ENCODE measurements around the gene GMCL2.

The GMCL2 gene

GRCh38 chr5:178203670-178204181, 16.6 kb upstream of the GMCL2 start:
- peak overlapping the region; percentile 97 for H3K4me3 ChIP-seq (ENCODE audit: low read depth, low read length)
- no peak for TF ChIP-seq CTCF (IDR thresholded peaks at IDR 0.05; ENCODE audit: low read depth, low read length, missing control alignments)
- DNase-seq, result no peak
- no peak overlapping the region for H3K27ac ChIP-seq
- in situ Hi-C loops (cut with HindIII; ENCODE audit: low pct_ligation_motif_present, low sequenced_read_pairs), result no loop called here
- H3K27me3 ChIP-seq (replicated peaks), result no peaks in the 10 kb centered on the region
- peaks cover 39% of the 10 kb centered on the region for H3K36me3 ChIP-seq (replicated peaks)

- Histone ChIP-seq H3K27me3 (replicated peaks) (no peaks in the 10 kb centered on the region), H3K27ac (no peak overlapping the region), H3K4me3 (ENCODE audit: low read depth, low read length) (no peak overlapping the region), H3K36me3 (replicated peaks) (peaks cover 28% of the 10 kb centered on the region)
- in situ Hi-C loops (cut with HindIII; ENCODE audit: low pct_ligation_motif_present, low sequenced_read_pairs), result no loop called here
- TF ChIP-seq CTCF (IDR thresholded peaks at IDR 0.05; ENCODE audit: low read depth, low read length, missing control alignments), result no peak
- no peak for DNase-seq
Measured at GRCh38 chr5:178202541-178202940, 15.4 kb upstream of the GMCL2 start.

- H3K27ac ChIP-seq, result no peak overlapping the region
- H3K4me3 ChIP-seq (ENCODE audit: low read depth, low read length), result no peak overlapping the region
- in situ Hi-C loops (cut with HindIII; ENCODE audit: low pct_ligation_motif_present, low sequenced_read_pairs), result no loop called here
Measured at GRCh38 chr5:178201927-178202235, 14.7 kb upstream of the GMCL2 start.

GRCh38 chr5:178201221-178201926, 14.2 kb upstream of the GMCL2 start:
- no peak for DNase-seq
- TF ChIP-seq CTCF (IDR thresholded peaks at IDR 0.05; ENCODE audit: low read depth, low read length, missing control alignments), result no peak

More at GRCh38 chr5:178201927-178202235, 14.7 kb upstream of the GMCL2 start:
- no peak for TF ChIP-seq CTCF (IDR thresholded peaks at IDR 0.05; ENCODE audit: low read depth, low read length, missing control alignments)
- H3K36me3 ChIP-seq (replicated peaks), result peaks cover 22% of the 10 kb centered on the region
- no peaks in the 10 kb centered on the region for H3K27me3 ChIP-seq (replicated peaks)
- no peak for DNase-seq

GRCh38 chr5:178199581-178200434, 12.6 kb upstream of the GMCL2 start:
- Histone ChIP-seq H3K36me3 (replicated peaks) (peaks cover 1% of the 10 kb centered on the region), H3K27me3 (replicated peaks) (no peaks in the 10 kb centered on the region), H3K4me3 (ENCODE audit: low read depth, low read length) (no peak overlapping the region), H3K27ac (no peak overlapping the region)
- DNase-seq, result no peak
- no peak for TF ChIP-seq CTCF (IDR thresholded peaks at IDR 0.05; ENCODE audit: low read depth, low read length, missing control alignments)
- in situ Hi-C loops (cut with HindIII; ENCODE audit: low pct_ligation_motif_present, low sequenced_read_pairs), result no loop called here

More at GRCh38 chr5:178201221-178201926, 14.2 kb upstream of the GMCL2 start:
- Histone ChIP-seq H3K36me3 (replicated peaks) (peaks cover 17% of the 10 kb centered on the region), H3K27ac (no peak overlapping the region), H3K27me3 (replicated peaks) (no peaks in the 10 kb centered on the region), H3K4me3 (ENCODE audit: low read depth, low read length) (no peak overlapping the region)
- in situ Hi-C loops (cut with HindIII; ENCODE audit: low pct_ligation_motif_present, low sequenced_read_pairs), result no loop called here

Measured in brain microvascular endothelial cell (primary cell).